Activated T-cell treated with anti-CD3 and anti-CD28 coated beads, Interleukin-2, amount 50 U/mL, for 24 hours (primary cell): Measurements from ENCODE around the gene DNAH6.
"Not testable (repeated sequence)": the region's sequence is repeated elsewhere in the genome, so short reads cannot be mapped to it uniquely, and the experiment has no call there.

Experiments
- DNase-seq: peaks from one replicate; pipeline ENCODE4 v3.0.0-alpha.2; 2020
- H3K27ac Mint-ChIP-seq: 2 replicates; pipeline ENCODE4 v1.8.0; 2020; ENCODE audit warnings: mild to moderate bottlenecking, mixed read lengths
- H3K27me3 Mint-ChIP-seq: 2 replicates; pipeline ENCODE4 v1.8.0; 2020; ENCODE audit warnings: mixed read lengths
- H3K36me3 Mint-ChIP-seq: 2 replicates; pipeline ENCODE4 v1.8.0; 2020; ENCODE audit warnings: low read depth, mixed read lengths
- H3K4me1 Mint-ChIP-seq: 2 replicates; pipeline ENCODE4 v1.8.0; 2020; ENCODE audit warnings: low read depth, mixed read lengths
- H3K4me3 Mint-ChIP-seq: 2 replicates; pipeline ENCODE4 v1.8.0; 2020; ENCODE audit warnings: mild to moderate bottlenecking, moderate library complexity, mixed read lengths
- H3K9me3 Mint-ChIP-seq: 2 replicates; pipeline ENCODE4 v1.8.0; 2020; ENCODE audit warnings: mixed read lengths

DNAH6 gene, protein sequence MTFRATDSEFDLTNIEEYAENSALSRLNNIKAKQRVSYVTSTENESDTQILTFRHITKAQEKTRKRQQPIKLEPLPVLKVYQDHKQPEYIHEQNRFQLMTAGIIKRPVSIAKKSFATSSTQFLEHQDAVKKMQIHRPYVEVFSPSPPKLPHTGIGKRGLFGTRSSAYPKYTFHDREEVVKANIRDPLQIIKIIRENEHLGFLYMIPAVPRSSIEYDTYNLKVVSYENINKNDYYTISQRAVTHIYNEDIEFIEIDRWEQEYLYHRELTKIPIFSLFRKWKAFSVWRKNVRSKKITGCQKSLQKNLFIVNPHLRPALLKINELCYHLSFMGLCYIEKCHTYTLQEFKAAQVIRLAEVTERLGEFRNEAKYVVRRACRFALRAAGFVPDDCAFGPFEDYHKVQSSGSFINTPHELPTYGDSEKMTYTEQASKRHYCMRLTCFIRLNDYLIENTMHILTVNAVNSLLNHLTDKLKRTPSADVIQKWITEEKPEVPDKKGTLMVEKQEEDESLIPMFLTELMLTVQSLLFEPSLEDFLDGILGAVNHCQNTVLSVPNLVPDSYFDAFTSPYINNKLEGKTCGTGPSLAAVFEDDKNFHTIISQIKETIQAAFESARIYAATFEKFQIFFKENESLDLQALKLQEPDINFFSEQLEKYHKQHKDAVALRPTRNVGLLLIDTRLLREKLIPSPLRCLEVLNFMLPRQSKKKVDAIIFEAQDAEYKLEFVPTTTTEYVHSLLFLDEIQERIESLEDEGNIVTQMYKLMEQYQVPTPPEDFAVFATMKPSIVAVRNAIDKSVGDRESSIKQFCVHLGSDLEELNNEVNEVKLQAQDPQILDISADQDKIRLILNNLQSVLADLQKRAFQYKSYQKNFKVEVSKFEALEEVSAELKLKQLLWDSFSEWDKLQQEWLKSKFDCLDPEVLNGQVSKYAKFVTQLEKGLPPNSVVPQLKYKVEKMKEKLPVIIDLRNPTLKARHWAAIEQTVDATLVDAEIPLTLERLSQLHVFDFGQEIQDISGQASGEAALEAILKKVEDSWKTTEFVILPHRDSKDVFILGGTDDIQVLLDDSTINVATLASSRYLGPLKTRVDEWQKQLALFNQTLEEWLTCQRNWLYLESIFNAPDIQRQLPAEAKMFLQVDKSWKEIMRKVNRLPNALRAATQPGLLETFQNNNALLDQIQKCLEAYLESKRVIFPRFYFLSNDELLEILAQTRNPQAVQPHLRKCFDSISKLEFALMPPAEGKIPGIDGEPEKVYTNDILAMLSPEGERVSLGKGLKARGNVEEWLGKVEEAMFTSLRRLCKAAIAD (N-terminal part only)

DNA sequence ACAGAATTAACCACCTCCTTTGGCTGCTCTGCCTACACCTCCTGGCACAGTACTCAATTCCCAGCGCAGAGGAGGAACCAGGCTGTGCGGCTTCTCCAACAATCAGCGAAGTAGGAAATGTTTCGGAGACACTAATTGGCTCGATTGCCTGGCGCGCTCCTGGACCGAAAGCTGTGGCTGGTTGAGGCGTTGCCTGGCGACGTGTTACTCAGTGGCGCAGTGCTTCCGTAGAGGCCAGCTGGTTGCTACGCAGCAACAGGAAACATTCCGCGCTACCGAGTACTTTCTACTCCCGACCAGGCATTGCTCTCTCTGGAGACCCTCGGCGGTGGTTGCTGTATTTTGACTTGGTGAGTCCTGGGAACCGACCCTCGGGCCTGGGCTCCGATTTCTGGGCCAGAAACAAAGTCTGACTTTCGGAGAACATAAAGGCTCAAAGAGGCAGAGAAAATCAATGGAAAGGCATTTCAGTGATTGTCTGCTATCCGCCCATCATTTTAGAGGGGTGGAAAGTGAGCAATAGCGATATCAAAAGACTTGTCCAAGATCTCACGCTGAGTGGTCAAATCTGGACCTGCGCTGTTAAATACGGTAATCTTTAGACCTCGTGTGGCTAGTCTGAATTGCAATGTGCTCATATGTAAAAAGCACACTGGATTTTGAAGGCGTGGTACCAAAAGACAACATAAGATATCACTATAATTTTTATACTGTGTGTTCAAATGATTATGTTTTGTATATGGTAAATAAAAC lies at the start of gene DNAH6:
Gene DNAH6 (plus strand): TSS at position 265 of the 753 bp plus-strand sequence. CDS start 1,329 bp downstream, outside the sequence.
- DNase-seq = peak; percentile 83
- H3K9me3 Mint-ChIP-seq = peaks cover 5% of the 10 kb centered on the region
- no peaks in the 10 kb centered on the region for H3K36me3 Mint-ChIP-seq
- peak within 1 kb of the TSS; percentile 29 for H3K27ac Mint-ChIP-seq
- H3K4me3 Mint-ChIP-seq = peak within 1 kb of the TSS; percentile 85
- no peaks in the 10 kb centered on the region for H3K27me3 Mint-ChIP-seq
- peaks cover 23% of the 10 kb centered on the region for H3K4me1 Mint-ChIP-seq

DNA sequence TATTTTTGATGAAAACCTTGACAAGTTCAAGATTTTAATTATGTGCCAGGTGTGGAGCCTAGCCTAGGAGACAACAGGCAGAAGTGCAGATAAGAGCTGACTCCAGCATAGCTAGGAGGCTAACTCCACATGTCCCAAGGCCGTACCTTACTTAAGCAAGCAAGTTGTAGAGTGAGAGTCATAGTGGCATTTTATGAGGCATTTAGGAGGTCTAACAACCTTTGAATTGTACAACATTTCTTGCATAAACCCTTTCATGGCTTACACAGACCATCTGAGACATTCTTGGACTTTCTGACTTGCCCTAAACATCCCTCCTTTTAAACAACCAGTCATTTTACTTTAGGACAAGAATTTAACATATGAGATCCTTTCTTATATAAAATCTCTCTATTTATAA lies 48.9 kb upstream of the DNAH6 start:
- DNase-seq = no peak
- no peaks in the 10 kb centered on the region for H3K27me3 Mint-ChIP-seq
- no peaks in the 10 kb centered on the region for H3K4me1 Mint-ChIP-seq

DNA sequence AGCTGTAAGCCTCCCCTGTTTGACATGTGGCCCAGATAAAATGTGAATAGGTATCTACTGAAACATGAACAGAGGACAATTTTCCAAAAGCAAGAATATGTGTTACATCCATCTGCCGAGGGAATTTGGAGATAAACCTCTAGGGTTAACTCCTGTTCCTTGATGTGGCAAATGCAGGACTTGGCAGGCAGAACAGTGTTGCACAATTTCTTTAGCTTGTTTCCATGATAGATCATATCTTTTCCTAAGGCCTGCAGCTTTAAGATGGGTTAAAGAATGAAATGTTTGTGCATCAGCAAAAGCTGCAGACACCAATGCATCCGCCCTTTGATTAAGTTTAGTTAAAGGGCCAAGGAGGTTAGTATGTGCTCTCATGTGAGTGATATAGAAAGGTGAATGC lies 43.9 kb upstream of the DNAH6 start:
- H3K9me3 Mint-ChIP-seq, H3K4me1 Mint-ChIP-seq, DNase-seq: not testable (repeated sequence)

More for the DNA sequence above, 48.9 kb upstream of the DNAH6 start:
- Mint-ChIP-seq H3K4me3 (no peak overlapping the region), H3K9me3 (peaks cover 10% of the 10 kb centered on the region), H3K27ac (no peak overlapping the region), H3K36me3 (peaks cover 15% of the 10 kb centered on the region)

DNA sequence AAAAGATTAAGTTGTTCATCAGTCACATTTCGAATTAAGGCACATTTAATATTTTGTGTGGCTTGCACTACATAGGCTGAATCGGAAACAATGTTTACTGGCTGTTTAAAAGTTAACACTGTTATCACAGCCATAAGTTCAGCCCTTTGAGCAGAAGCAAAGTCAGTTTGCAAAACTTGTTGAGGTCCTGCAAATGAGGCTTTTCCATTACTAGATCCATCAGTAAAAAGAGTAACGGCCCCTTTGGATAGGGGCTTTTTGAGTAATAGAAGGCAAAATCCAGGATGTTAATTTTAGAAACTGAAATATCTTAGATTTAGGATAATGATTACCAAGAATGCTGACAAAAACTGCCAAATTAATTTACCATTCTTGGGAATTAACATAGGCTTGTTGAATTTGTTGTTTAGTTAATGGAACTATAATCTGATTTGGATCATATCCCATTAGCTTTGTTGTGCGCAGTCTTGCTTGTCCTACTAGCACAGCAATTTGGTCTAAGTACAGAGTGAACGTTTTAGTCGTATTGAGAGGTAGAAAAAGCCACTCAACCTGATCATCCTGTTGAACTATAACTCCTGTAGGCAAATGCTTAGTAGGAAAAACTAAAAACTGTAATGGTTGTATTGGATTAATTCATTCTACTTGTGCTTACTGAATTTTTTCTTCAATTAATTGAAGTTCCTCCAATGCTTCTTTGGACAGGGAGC lies 43.3 kb upstream of the DNAH6 start:
- Mint-ChIP-seq H3K27ac (no peak overlapping the region), H3K4me3 (no peak overlapping the region), H3K9me3 (peaks cover 12% of the 10 kb centered on the region), H3K36me3 (peaks cover 12% of the 10 kb centered on the region), H3K27me3 (no peaks in the 10 kb centered on the region), H3K4me1 (no peaks in the 10 kb centered on the region)
- DNase-seq = no peak

More for the DNA sequence above, 43.9 kb upstream of the DNAH6 start:
- H3K27ac Mint-ChIP-seq, H3K4me3 Mint-ChIP-seq, H3K27me3 Mint-ChIP-seq, H3K36me3 Mint-ChIP-seq: not testable (repeated sequence)

DNA sequence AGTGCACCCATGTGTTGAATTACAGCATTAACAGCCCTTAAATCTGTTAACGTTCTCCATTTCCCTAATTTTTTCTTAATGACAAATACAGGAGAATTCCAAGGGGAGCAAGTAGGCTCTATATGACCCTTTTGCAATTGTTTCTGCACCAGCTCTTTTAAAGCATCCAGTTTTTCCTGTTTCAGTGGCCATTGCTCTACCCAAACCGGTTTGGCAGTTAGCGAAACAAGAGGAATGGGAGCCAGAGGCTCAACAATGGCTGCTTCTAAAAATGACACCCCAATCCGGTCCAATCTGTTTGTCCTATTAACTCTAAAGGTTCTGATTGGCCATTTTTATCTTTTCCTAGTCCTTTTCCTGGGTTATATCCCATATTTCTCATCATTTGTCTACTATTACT lies 42.1 kb upstream of the DNAH6 start:
- H3K27ac Mint-ChIP-seq = no peak overlapping the region
- peaks cover 12% of the 10 kb centered on the region for H3K9me3 Mint-ChIP-seq
- H3K4me3 Mint-ChIP-seq = no peak overlapping the region

DNA sequence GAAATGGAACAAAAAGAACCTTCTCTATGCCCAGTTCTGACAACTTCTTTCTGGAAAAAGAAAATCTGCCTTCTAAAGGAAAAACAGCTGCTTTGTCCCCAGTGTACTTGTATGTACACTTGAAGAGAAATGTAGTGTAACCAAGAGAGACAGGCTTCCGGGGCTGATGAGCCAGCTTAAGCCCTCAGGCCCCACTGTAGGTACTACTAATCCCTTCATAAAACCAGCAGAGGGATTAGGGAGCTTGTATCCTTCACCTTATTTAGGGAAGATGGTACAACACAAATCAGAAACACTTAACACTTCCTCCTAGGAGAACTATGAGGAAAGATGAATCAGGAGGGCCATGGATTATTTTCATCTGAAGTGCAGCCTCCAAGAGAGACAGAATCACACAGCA lies 38.4 kb upstream of the DNAH6 start:
- Mint-ChIP-seq H3K4me3 (no peak overlapping the region), H3K27me3 (no peaks in the 10 kb centered on the region), H3K9me3 (peaks cover 12% of the 10 kb centered on the region), H3K27ac (no peak overlapping the region), H3K36me3 (peaks cover 6% of the 10 kb centered on the region), H3K4me1 (peaks cover 19% of the 10 kb centered on the region)
- no peak for DNase-seq

More for the DNA sequence above, 42.1 kb upstream of the DNAH6 start:
- peaks cover 10% of the 10 kb centered on the region for H3K36me3 Mint-ChIP-seq
- no peaks in the 10 kb centered on the region for H3K27me3 Mint-ChIP-seq
- no peak for DNase-seq
- no peaks in the 10 kb centered on the region for H3K4me1 Mint-ChIP-seq

DNA sequence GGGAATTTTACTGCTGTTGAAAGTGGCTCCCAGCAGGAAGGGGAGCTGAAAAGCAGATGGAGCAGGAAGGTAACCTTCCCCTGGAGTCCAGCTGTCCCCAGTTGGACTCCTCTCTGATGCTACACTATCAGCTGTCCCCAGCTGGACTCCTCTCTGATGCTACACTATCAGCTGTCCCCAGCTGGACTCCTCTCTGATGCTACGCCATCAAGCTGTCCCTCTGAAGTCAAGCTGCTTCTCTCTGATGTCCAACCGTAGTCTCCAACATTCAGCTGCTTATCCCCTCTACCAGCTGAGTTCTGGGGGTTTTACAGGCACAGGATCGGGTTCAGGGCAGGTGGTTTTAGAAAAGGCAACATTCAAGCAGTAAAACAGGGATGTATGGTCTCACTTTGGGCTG lies 37.4 kb upstream of the DNAH6 start:
- Mint-ChIP-seq H3K27me3 (no peaks in the 10 kb centered on the region), H3K27ac (no peak overlapping the region), H3K9me3 (peaks cover 12% of the 10 kb centered on the region), H3K36me3 (peaks cover 6% of the 10 kb centered on the region), H3K4me1 (peaks cover 19% of the 10 kb centered on the region), H3K4me3 (no peak overlapping the region)
- DNase-seq = no peak

DNA sequence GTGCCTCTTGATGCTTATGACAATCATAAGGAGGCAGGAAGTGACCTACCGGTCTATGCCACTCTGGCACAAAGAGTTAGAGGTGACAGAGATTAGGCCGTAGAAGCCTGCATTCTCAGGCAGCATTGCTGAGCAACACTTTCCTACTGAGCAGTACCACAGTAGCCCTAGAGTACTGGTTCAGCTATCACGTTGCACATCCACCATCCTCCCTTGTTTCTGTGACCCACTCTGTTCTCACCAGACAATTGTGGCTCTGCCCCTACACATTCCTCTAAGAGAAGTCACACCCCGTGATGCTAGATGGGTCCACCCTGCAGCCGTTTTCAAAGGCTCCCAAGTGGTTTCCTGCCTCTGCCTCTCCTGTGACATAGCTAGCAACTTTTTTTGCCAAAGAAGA lies 34.6 kb upstream of the DNAH6 start:
- peak; percentile 41 for DNase-seq
- Mint-ChIP-seq H3K4me1 (peaks cover 19% of the 10 kb centered on the region), H3K4me3 (no peak overlapping the region), H3K36me3 (peaks cover 6% of the 10 kb centered on the region), H3K27ac (peak overlapping the region; percentile 78), H3K9me3 (peaks cover 8% of the 10 kb centered on the region), H3K27me3 (no peaks in the 10 kb centered on the region)

DNA sequence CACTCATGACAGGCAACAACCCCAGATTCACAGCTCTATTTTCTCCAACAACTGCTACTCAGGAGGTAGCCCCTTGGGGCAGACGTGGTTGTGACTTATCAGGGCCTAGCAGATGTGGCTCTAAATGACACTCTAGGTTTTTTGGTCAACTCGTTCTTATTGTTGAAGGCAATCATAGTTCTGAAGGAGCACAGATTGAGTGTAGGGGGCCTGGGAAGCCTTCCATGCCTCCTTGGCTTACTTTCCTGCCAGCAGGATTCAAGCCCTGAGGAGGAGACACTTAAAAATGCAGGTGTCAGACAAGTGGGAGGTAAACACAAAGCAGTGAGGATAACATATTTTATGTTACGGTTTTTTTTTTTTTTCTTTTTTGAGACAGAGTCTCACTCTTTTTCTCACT lies 33.7 kb upstream of the DNAH6 start:
- Mint-ChIP-seq H3K9me3 (peaks cover 3% of the 10 kb centered on the region), H3K4me1 (peaks cover 19% of the 10 kb centered on the region), H3K36me3 (peaks cover 3% of the 10 kb centered on the region), H3K27me3 (no peaks in the 10 kb centered on the region), H3K4me3 (no peak overlapping the region), H3K27ac (no peak overlapping the region)
- DNase-seq = no peak

DNA sequence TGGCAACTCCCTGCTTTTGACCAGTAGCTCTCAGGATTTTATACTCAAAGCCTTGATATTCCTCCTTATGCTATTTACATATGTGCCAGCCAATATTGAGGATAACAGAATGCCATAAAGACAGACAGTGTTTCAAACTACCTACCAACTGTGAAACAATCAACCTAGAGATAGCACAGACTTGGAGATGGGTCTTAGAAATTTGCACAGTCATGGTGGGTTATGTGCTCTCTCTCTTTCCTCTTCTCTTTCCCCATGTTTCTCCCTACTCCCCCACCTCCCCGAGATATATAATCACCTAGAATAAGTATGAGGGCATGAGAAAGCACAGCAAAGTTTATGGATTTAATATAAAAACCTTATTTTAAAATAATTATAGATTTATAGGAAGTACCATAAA lies 33.0 kb upstream of the DNAH6 start:
- H3K9me3 Mint-ChIP-seq = no peaks in the 10 kb centered on the region
- no peak overlapping the region for H3K4me3 Mint-ChIP-seq
- H3K4me1 Mint-ChIP-seq = peaks cover 19% of the 10 kb centered on the region

DNA sequence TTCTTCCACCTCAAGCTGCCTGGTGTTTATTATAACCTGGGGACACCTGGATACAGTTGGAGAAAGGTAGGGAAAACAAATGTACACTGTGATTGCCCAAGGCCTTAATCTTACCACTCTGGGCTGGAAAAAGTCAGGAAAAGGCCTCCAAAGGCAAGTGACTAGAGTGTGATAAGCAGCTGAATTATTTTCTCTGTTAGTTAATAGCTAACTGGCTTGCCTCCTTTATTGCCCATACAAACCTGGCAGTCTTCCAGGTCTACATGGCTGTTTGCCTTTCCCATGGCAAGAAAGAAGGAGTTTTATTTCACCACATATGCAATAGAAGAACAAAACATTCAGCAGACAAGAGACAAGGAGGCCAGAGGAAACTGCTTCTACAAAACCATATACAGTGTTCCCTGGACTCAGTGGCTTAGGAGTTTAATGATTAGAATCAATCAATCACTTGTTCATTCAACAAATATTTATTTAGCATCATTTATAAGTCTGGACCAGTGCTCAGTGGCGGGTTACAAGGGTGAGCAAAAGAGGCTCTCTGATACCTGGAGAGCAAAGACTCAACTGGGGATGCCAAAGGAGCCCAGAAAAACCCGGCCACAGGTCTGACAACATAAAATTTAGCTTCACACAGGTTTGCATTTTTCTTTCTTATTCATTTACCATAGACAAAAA lies 29.7 kb upstream of the DNAH6 start:
- Mint-ChIP-seq H3K4me3 (no peak overlapping the region), H3K36me3 (no peaks in the 10 kb centered on the region), H3K4me1 (peaks cover 11% of the 10 kb centered on the region), H3K27ac (no peak overlapping the region), H3K9me3 (no peaks in the 10 kb centered on the region), H3K27me3 (no peaks in the 10 kb centered on the region)
- DNase-seq = no peak

More for the DNA sequence above, 33.0 kb upstream of the DNAH6 start:
- H3K27me3 Mint-ChIP-seq = no peaks in the 10 kb centered on the region
- H3K27ac Mint-ChIP-seq = no peak overlapping the region
- DNase-seq = no peak
- no peaks in the 10 kb centered on the region for H3K36me3 Mint-ChIP-seq

DNA sequence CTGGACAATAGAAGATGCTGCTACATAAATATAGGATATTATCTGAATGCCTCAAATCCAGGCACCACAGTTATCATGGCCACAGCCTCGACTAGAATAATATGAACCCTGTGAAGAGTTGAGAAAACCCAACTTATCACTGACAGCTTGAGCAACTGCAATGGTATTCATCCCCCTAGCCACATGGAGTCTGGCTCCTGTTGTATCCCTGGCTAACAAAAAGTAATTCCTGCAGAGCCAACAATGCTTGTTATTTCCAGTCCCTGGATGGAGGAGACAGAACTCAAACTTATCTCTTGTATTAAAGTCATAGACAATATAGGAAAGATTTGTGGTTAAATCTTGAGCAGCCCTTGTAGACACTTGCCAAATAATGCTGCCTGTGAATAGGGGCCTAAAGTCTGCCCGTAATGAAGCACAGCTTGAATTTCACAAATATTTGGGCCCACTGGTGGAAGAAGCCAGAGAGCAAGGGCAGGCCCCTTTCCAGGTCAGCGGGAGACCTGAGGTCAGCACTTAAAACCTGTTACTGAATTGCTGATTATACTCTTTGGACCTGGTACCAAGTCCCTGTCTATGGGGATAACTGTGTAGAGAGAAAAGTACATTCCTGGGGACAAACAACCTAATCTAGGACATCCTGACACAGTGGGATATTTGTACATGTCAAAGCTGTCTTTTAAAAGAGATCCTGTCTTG lies 28.9 kb upstream of the DNAH6 start:
- Mint-ChIP-seq H3K4me3 (no peak overlapping the region), H3K9me3 (no peaks in the 10 kb centered on the region), H3K27me3 (no peaks in the 10 kb centered on the region), H3K27ac (no peak overlapping the region), H3K36me3 (no peaks in the 10 kb centered on the region), H3K4me1 (peaks cover 2% of the 10 kb centered on the region)
- no peak for DNase-seq
